GM18498 (cell line): Measurements from ENCODE around the gene MAGI1.
"Not testable (repeated sequence)": the region's sequence is repeated elsewhere in the genome, so short reads cannot be mapped to it uniquely, and the experiment has no call there.

Source experiments
- ATAC-seq: cut with Tn5 transposase; IDR thresholded peaks from one replicate; pipeline ENCODE4 v1.9.1; 2021; ENCODE audit warnings: mild to moderate bottlenecking, moderate library complexity; ENCODE audit not compliant: unreplicated experiment

Gene MAGI1

DNA sequence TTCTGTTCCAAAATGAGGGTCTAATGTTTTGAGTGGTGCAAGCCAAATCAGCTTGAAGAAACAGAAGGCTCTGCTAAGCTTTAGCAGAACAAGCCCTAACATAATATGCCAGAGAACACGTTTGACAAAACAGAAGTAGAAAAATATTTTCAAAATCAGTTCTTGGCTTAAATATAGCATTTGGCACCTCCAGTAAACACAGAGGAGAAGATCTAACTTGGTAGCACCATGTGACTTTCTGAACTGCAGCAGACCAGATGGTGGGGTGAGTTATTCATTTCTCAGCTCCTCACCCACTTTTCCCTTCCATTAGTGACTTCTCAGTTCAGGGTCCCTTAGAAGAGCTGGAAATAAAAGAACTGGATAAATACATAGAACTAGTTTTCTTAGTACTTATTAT, 395.8 kb downstream of the MAGI1 start:
- ATAC-seq, result no peak

- no peak for ATAC-seq
Observed at GRCh38 chr3:65641777-65642176, 396.9 kb downstream of the MAGI1 start.

GRCh38 chr3:65641045-65641444, 397.7 kb downstream of the MAGI1 start:
- ATAC-seq, result no peak

GRCh38 chr3:65639444-65639843, 399.3 kb downstream of the MAGI1 start:
- ATAC-seq, result no peak

DNA sequence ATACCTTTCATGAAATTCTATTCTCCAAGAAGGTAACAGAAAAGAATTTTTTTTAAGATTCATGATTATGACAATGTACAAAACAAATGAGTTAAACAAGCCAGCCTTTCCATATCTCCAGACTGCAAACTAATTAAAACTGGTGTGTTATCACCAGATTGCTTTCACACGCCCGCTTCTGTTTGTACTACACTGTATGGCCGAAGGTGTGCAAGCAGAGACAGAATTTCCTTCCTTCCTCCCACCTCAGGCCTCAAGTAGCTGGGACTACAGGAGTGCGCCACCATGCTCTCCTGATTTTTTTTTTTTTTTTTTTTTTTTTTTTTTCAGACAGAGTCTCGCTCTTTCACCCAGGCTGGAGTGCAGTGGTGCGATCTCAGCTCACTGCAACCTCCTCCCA, 400.4 kb downstream of the MAGI1 start:
- ATAC-seq, result no peak

DNA sequence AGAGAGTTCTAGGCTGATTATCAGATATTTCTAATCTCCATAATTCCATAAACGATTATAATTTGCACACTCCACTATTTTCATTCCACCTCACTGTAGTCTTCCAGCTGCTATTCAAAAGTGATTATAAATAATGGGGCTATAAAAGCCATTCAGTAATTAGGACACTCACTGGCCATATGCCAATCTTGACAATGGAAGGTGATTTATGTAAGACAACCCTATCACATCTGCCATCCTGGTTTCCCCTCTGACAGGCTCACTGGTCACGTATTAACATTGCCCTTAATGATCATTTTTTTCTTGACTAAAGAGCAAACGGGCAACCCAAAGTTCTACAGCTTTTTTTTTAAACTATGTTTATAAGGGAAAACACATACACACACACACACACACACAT, 402.4 kb downstream of the MAGI1 start:
- ATAC-seq, result no peak

DNA sequence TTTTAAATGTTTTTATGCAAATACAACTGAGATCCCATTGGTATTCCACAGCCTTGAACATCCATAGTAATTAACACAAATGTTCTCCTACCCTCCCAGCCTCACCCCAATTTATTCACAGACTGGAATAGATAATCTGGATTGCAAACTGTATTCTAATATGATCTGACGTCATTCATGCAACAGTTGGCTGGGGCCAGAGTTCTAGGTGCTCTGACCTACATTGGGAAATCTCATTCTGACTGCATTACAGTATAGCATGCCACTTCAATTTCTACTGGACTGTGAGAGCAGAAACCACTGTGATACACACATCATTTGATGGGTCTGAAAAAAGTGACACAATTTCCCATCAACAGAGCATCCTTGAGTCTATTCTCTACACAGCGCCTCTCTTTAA, 403.1 kb downstream of the MAGI1 start:
- no peak for ATAC-seq

DNA sequence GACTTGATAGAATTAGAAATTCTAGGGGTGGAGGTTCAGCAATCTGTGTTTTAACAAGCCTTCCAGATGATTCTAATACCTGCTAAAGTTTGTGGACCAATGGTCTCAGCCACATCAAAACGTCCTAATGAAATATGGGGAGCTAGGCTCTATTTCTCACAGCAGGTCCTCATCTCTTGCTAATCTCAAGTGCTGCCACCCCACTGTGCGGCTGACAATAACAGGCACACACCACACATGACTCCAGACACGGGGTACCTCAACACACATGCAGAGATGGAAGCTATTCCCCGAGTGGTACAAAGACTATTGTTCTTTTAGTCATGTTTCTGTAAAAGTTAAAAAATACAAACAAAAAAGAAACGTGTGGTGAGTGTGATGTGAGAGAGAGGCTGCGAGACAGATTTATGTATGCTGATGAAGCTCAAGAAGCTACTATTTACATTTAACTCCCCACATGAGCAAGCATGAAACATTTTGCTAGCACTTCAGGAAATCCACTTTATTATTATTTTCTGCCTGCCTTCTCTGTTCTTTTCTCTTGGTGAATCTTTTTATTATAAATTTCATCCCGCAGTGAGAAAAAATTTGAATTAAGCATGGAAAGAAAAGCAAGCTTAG, 405.6 kb downstream of the MAGI1 start:
- no peak for ATAC-seq

GRCh38 chr3:65632414-65632813, 406.3 kb downstream of the MAGI1 start:
- ATAC-seq, result no peak

DNA sequence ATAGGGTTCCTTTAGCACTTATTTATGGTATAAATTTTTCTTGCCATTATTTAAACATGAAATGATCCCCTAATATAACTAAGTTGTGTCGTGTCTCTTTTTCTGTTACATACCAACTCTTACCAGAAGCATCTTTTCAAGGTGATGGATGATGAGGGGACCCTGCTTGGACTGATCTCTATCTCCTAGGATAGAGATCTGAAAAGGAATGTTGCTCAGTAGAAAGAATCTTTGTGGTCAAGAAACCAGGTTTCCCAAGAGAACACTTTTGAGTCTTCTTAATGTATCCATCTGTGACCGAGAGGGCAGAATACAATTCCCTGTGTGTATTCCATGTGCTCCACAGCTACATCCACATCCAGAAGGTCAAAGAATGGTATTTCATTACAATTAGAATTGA, 409.7 kb downstream of the MAGI1 start:
- ATAC-seq, result no peak

DNA sequence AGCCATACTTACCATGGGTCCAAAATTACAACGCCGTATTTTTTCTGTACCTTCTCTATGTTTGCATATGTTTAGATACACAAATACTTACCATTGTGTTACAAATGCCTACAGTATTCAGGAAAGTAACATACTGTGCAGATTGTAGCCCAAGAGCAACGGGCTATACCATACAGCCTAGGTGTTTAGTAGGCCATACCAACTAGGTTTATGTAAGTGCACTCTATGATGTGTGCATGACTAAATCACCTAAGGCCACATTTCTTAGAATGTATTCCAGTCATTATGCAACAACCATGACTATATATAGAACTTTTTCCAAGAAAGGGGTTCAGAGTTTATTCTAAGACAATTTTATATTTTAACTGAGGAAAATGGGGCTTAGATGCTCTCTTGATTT, 411.7 kb downstream of the MAGI1 start:
- ATAC-seq, result no peak

- ATAC-seq, result no peak
Observed at GRCh38 chr3:65625305-65625704, 413.4 kb downstream of the MAGI1 start.

DNA sequence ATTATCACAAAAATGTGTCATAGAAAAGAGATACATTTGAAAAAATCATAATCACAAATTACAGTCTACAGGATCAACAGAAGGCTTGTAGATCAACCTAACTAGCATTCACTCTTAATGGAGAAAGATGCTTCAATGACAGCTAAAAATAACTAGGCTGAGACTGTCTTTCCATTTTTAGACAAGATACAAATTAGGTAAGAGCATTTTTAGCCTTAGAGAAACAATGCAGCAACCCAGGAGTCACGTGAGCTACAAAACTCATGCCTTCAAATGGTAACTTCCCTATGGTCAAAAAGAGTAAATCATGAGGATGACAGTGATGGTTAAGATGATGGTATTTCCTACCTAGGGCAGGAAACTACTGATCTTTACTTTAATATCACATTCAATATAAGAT, 415.4 kb downstream of the MAGI1 start:
- no peak for ATAC-seq

DNA sequence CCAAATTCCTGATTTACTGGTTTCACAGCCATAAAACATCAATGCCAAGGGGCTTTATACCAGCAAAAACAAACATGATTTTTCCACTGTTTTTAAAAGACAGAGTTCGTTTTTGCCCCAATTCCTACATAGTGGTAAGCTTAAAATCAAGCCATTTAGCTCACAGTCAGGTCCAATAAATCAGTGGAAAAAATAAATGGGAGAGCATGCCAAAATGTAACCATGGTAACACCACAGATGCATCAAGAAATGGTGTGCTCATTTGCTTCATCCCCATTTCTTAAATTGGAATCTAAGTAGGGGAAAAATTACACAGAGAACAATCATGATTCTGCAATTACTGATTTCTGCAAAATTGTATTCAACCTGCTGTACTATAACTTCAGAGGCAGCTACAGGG, 418.8 kb downstream of the MAGI1 start:
- ATAC-seq, result no peak

- no peak for ATAC-seq
Observed at GRCh38 chr3:65619451-65619881, 419.3 kb downstream of the MAGI1 start.

DNA sequence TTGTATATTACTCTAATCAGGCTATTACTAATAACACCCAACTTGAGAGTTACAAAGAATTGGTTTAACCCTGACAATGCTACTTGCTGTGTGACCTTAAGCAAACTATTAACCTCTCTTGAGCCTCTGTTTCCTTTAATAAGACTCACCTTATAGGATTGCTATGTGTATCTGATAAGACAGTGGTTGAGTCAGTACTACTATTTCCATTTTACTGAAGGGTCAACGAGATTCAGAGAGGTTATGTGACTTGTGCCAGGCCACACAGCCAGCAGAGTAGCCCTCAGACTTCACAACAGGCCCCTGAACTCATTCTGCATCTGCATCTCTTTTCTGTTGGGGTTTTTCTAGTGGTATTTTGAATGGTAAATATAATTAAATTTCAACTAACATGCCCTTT, 420.1 kb downstream of the MAGI1 start:
- ATAC-seq, result no peak

DNA sequence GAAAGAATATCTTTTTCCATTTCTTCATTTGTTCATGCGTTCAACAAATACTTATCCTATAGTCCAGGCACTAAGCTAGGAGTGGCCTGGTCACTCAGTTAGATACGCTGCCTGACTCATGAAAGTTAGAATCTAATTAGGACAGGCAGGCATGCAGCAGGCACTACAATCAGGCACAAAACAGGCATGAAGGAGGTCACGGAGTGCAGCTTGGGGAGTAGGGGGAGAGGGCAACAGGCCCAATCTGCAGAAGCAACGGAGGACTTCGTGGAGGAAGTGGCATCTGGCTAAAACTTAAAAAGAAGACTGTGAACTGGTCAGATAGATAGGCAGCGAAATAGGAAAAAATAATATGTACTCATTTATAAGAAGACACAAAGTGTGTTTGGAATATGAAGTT, 420.9 kb downstream of the MAGI1 start:
- no peak for ATAC-seq

DNA sequence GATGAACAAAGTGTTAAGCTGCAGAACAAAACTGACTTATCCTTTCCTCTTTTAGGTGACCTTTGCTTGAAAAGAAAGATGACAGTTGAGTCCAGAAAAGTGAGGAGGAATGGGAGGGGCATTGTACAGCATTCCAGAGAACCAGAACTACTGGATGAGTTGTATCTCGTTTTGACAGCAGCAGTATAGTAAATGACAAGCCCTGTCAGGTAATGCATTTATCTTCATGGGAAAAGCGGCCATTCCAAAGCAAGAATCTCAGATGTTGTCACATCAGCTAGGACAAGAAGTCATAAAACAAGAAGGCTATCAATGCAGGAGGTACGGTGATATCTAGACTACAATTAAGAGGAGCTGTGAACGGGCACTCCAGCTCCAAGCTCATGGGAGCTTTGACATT, 421.5 kb downstream of the MAGI1 start:
- ATAC-seq, result no peak

GRCh38 chr3:65616563-65616962, 422.2 kb downstream of the MAGI1 start:
- ATAC-seq, result no peak

DNA sequence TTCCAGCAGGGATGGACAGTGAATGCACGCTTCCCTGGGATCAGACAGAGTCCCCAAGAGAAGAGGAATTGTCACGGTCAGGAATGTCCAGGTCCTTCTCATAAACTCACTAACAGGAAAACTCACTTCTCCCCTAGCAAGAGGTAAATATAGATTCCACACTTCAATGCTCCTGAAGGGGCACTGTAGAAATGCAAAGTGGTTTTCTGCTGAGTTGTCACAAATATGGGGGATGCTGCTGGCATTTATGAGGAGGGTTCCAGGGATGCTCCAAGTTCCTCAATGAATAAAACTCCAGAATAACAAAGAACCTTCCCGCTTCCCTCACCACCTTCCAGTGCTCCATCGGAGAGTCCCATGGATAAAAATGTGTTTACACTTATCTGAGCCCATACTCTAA, 423.4 kb downstream of the MAGI1 start:
- no peak for ATAC-seq

DNA sequence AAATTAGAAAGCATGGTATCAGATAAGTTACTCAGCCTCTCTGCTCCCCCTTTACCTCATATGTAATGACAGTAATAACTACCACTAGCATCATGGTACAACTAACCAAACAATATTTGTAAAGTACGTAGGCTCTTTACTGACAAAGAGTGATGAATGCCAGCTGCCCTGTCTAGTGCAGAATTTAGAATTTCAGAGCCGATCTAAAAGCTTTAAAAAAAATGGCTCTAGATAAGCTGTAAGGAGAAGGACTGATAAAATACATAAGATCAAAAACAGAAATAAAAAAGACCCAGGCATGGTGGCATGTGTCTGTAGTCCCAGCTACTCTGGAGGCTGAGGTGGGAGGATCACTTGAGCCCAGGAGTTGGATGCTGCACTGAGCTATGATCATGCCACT, 424.1 kb downstream of the MAGI1 start:
- no peak for ATAC-seq

- not testable (repeated sequence) for ATAC-seq
Observed at GRCh38 chr3:65607965-65608460, 430.7 kb downstream of the MAGI1 start.

DNA sequence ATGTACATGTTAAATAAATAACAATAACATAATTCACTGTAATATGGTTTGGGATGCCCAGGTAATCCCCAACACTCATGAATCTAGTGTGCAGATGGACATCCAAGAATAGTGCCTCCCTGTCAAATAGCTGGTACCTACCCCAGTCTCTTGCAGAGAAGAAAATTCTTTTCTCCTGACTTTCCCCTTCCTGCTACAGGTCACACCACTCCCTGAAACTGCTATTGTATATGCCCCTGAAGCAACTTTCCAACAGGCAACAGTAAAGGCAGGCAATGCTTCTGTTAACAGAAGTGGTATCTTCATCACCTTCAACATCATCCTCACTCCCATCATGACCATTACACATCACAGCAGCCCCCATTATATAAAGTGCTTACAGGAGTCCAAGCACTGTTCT, 431.6 kb downstream of the MAGI1 start:
- no peak for ATAC-seq
